ENCODE results near the gene SPHK1. TPM values are rescaled to one million over a fixed set of nuclear protein-coding genes. Genes with fewer than 3 reads are reported as not detected.
A peak's percentile ranks its signal among the peaks of the same experiment; 100 is the strongest.

The SPHK1 gene, protein sequence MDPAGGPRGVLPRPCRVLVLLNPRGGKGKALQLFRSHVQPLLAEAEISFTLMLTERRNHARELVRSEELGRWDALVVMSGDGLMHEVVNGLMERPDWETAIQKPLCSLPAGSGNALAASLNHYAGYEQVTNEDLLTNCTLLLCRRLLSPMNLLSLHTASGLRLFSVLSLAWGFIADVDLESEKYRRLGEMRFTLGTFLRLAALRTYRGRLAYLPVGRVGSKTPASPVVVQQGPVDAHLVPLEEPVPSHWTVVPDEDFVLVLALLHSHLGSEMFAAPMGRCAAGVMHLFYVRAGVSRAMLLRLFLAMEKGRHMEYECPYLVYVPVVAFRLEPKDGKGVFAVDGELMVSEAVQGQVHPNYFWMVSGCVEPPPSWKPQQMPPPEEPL
- total RNA-seq = 0.52 TPM
- polyA plus RNA-seq = under 1 TPM in 2 of 4 donors, not detected in 2; 0.09 to 0.12 TPM

DNA sequence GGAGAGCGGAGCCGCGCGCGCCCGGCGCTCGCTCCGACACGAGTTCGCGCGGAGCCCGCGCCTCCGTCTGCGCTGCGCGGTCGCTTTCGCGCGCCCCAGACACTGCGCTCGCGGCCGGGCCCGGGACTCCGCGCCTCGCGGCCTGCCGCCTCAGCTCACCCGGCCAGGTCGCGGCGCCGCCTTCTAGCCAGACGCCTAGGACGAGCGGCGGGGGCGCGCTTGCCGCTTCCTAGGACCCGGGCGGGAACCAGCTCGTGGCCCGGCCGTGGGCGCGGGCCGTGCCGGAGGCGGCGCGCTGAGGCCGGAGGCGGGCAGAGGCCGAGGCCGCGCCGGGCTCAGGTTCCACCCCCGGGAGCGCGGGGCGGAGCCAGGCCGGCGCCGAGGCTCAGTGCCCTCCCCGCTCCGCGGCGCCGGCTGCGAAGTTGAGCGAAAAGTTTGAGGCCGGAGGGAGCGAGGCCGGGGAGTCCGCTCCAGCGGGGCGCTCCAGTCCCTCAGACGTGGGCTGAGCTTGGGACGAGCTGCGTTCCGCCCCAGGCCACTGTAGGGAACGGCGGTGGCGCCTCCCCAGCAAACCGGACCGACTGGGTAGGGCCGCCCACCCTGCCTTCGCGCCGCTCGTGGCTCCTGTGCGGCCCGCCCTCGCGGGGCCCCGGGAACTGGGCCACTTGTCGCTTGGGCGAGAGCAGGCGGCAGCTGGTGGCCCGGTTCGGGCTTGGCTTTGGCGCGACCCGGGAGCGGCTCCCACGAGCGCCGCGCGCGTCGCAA lies at the start of gene SPHK1:
Gene SPHK1 (plus strand): TSS at position 388 of the 765 bp plus-strand sequence. CDS start 1,036 bp downstream, outside the sequence.
- Mint-ChIP-seq H3K27ac (peak within 1 kb of the TSS in 1 of 3 donors; percentile 23), H3K4me1 (peaks cover 0 to 12% (median 3%) of the 10 kb centered on the region in 4 donors), H3K9me3 (peaks cover 0 to 1% (median 0%) of the 10 kb centered on the region in 7 donors), H3K27me3 (peaks cover 14% of the 10 kb centered on the region), H3K36me3 (no peaks in the 10 kb centered on the region), H3K4me3 (peak within 1 kb of the TSS; percentile 86 to 92 (median 86))
- peak; percentile 23 to 75 (median 54) for DNase-seq
- Histone ChIP-seq H3K4me1 (ENCODE audit: control insufficient read depth, insufficient read depth, low read length, poor library complexity, severe bottlenecking) (peaks cover 36% of the 10 kb centered on the region), H3K36me3 (ENCODE audit: control insufficient read depth, insufficient read depth, low read length) (no peaks in the 10 kb centered on the region), H3K9me3 (ENCODE audit: control insufficient read depth in 2 of 2, low read length in 2 of 2) (no peaks in the 10 kb centered on the region), H3K4me3 (ENCODE audit: low read depth, low read length) (no peak within 1 kb of the TSS), H3K27me3 (ENCODE audit: control insufficient read depth, insufficient read depth, low read length) (no peaks in the 10 kb centered on the region), H3K27ac (ENCODE audit: insufficient read depth, low read length, poor library complexity, severe bottlenecking) (no peak within 1 kb of the TSS)
- peak; percentile 54 to 57 for ATAC-seq (ENCODE audit: low read depth in 2 of 2)

GRCh38 chr17:76335716-76336381 lies 48.6 kb upstream of the SPHK1 start:
- no peaks in the 10 kb centered on the region for H3K9me3 ChIP-seq (ENCODE audit: control insufficient read depth in 2 of 2, low read length in 2 of 2)
- no peak for DNase-seq
- no peaks in the 10 kb centered on the region for H3K4me1 ChIP-seq (ENCODE audit: control insufficient read depth, insufficient read depth, low read length, poor library complexity, severe bottlenecking)
- Mint-ChIP-seq H3K9me3 (no peaks in the 10 kb centered on the region), H3K4me3 (no peak overlapping the region), H3K27me3 (no peaks in the 10 kb centered on the region), H3K36me3 (peaks cover under 1% of the 10 kb centered on the region), H3K4me1 (peaks cover 0 to 8% (median 4%) of the 10 kb centered on the region in 4 donors), H3K27ac (no peak overlapping the region)
- peaks cover 12% of the 10 kb centered on the region for H3K36me3 ChIP-seq (ENCODE audit: control insufficient read depth, insufficient read depth, low read length)
- H3K27ac ChIP-seq (ENCODE audit: insufficient read depth, low read length, poor library complexity, severe bottlenecking) = no peak overlapping the region
- H3K4me3 ChIP-seq (ENCODE audit: low read depth, low read length) = no peak overlapping the region
- no peak for ATAC-seq (ENCODE audit: low read depth in 2 of 2)
- H3K27me3 ChIP-seq (ENCODE audit: control insufficient read depth, insufficient read depth, low read length) = no peaks in the 10 kb centered on the region

DNA sequence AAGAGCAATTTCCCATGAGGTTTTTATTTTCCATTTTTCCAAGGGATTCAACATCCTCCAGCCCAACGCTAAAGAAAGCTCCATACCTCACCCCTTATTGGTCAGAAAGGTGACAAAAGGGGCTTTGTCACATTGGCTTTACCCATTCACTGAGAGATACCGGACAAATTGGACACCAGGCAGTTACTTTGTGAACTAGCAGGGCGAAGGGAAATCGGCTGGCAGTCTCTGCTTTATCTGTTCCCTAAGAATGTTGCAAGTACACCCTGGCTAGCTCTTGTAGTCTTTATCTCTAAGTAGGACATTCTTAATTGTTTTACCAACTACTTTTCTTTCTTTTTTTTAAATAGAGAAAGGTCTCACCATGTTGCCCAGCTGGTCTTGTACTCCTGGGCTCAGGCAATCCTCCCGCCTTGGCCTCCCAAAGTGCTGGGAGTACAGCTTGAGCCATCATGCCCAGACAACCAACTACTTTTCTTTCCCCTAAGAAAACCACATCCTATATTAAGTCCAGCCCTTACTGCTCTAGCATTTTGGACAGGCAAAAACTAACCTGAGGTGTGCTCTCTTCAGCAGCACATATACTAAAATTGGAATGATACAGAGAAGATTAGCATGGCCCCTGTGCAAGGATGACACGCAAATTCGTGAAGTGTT lies 47.5 kb upstream of the SPHK1 start:
- ATAC-seq (ENCODE audit: low read depth in 2 of 2) (no peak), DNase-seq (no peak)
- Mint-ChIP-seq H3K4me3 (no peak overlapping the region), H3K27ac (no peak overlapping the region), H3K36me3 (peaks cover 7% of the 10 kb centered on the region), H3K4me1 (peaks cover 0 to 8% (median 2%) of the 10 kb centered on the region in 4 donors), H3K27me3 (no peaks in the 10 kb centered on the region), H3K9me3 (no peaks in the 10 kb centered on the region)
- Histone ChIP-seq H3K27ac (ENCODE audit: insufficient read depth, low read length, poor library complexity, severe bottlenecking) (no peak overlapping the region), H3K4me1 (ENCODE audit: control insufficient read depth, insufficient read depth, low read length, poor library complexity, severe bottlenecking) (no peaks in the 10 kb centered on the region), H3K9me3 (ENCODE audit: control insufficient read depth in 2 of 2, low read length in 2 of 2) (no peaks in the 10 kb centered on the region), H3K27me3 (ENCODE audit: control insufficient read depth, insufficient read depth, low read length) (no peaks in the 10 kb centered on the region), H3K36me3 (ENCODE audit: control insufficient read depth, insufficient read depth, low read length) (peaks cover 3% of the 10 kb centered on the region), H3K4me3 (ENCODE audit: low read depth, low read length) (no peak overlapping the region)

GRCh38 chr17:76337413-76337777 lies 47.0 kb upstream of the SPHK1 start:
- H3K27ac Mint-ChIP-seq = no peak overlapping the region
- ATAC-seq (ENCODE audit: low read depth in 2 of 2) = no peak

GRCh38 chr17:76341301-76341700 lies 43.1 kb upstream of the SPHK1 start:
- Mint-ChIP-seq H3K9me3 (no peaks in the 10 kb centered on the region), H3K27me3 (no peaks in the 10 kb centered on the region), H3K4me3 (no peak overlapping the region), H3K36me3 (peaks cover 23% of the 10 kb centered on the region), H3K4me1 (peaks cover 0 to 11% (median 2%) of the 10 kb centered on the region in 4 donors), H3K27ac (peak overlapping the region in 1 of 3 donors; percentile 42)
- no peaks in the 10 kb centered on the region for H3K9me3 ChIP-seq (ENCODE audit: control insufficient read depth in 2 of 2, low read length in 2 of 2)
- H3K4me3 ChIP-seq (ENCODE audit: low read depth, low read length) = no peak overlapping the region
- ATAC-seq (ENCODE audit: low read depth in 2 of 2) = no peak
- no peaks in the 10 kb centered on the region for H3K4me1 ChIP-seq (ENCODE audit: control insufficient read depth, insufficient read depth, low read length, poor library complexity, severe bottlenecking)
- peaks cover 19% of the 10 kb centered on the region for H3K36me3 ChIP-seq (ENCODE audit: control insufficient read depth, insufficient read depth, low read length)
- H3K27ac ChIP-seq (ENCODE audit: insufficient read depth, low read length, poor library complexity, severe bottlenecking) = no peak overlapping the region
- H3K27me3 ChIP-seq (ENCODE audit: control insufficient read depth, insufficient read depth, low read length) = no peaks in the 10 kb centered on the region
- no peak for DNase-seq

More at GRCh38 chr17:76337413-76337777, 47.0 kb upstream of the SPHK1 start:
- Mint-ChIP-seq H3K27me3 (no peaks in the 10 kb centered on the region), H3K36me3 (peaks cover 12% of the 10 kb centered on the region), H3K4me3 (no peak overlapping the region), H3K4me1 (peaks cover 0 to 10% (median 2%) of the 10 kb centered on the region in 4 donors), H3K9me3 (no peaks in the 10 kb centered on the region)
- peaks cover 4% of the 10 kb centered on the region for H3K36me3 ChIP-seq (ENCODE audit: control insufficient read depth, insufficient read depth, low read length)
- no peaks in the 10 kb centered on the region for H3K4me1 ChIP-seq (ENCODE audit: control insufficient read depth, insufficient read depth, low read length, poor library complexity, severe bottlenecking)
- no peaks in the 10 kb centered on the region for H3K9me3 ChIP-seq (ENCODE audit: control insufficient read depth in 2 of 2, low read length in 2 of 2)
- no peaks in the 10 kb centered on the region for H3K27me3 ChIP-seq (ENCODE audit: control insufficient read depth, insufficient read depth, low read length)
- DNase-seq = no peak
- no peak overlapping the region for H3K27ac ChIP-seq (ENCODE audit: insufficient read depth, low read length, poor library complexity, severe bottlenecking)
- H3K4me3 ChIP-seq (ENCODE audit: low read depth, low read length) = no peak overlapping the region

- no peaks in the 10 kb centered on the region for H3K9me3 ChIP-seq (ENCODE audit: control insufficient read depth in 2 of 2, low read length in 2 of 2)
- peaks cover 31% of the 10 kb centered on the region for H3K36me3 ChIP-seq (ENCODE audit: control insufficient read depth, insufficient read depth, low read length)
- Mint-ChIP-seq H3K4me1 (peaks cover 0 to 10% (median 2%) of the 10 kb centered on the region in 4 donors), H3K9me3 (no peaks in the 10 kb centered on the region), H3K27ac (peak overlapping the region in 1 of 3 donors; percentile 20), H3K4me3 (no peak overlapping the region), H3K27me3 (no peaks in the 10 kb centered on the region), H3K36me3 (peaks cover 35% of the 10 kb centered on the region)
- H3K27ac ChIP-seq (ENCODE audit: insufficient read depth, low read length, poor library complexity, severe bottlenecking) = no peak overlapping the region
- ATAC-seq (ENCODE audit: low read depth in 2 of 2) (no peak), DNase-seq (no peak)
- no peaks in the 10 kb centered on the region for H3K27me3 ChIP-seq (ENCODE audit: control insufficient read depth, insufficient read depth, low read length)
- no peak overlapping the region for H3K4me3 ChIP-seq (ENCODE audit: low read depth, low read length)
- no peaks in the 10 kb centered on the region for H3K4me1 ChIP-seq (ENCODE audit: control insufficient read depth, insufficient read depth, low read length, poor library complexity, severe bottlenecking)
These were observed 41.3 kb upstream of the SPHK1 start for GRCh38 chr17:76343106-76343505.

DNA sequence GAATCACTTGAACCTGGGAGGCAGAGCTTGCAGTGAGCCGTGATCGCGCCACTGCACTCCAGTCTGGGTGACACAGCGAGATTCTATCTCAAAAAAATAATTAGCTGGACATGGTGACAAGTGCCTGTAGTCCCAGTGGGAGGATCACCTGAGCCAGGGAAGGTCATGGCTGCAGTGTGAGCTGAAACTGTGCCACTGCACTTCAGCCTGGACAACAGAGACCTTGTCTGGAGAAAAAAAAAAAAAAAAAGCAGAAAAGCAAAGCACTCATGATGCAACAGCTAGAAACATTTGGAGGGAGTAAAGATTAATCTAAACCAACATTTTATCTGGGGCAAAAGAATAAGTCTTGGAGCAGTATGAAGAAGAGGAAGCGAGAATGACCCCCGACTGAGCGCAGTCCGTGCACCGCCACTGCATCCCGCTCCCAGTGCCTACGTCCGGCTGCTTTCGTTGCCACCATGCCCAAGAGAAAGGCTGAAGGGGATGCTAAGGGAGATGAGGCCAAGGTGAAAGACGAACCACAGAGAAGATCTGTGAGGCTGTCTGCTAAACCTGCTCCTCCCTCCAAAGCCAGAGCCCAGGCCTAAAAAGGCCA lies 38.9 kb upstream of the SPHK1 start:
- H3K9me3 ChIP-seq (ENCODE audit: control insufficient read depth in 2 of 2, low read length in 2 of 2) = no peaks in the 10 kb centered on the region
- no peaks in the 10 kb centered on the region for H3K27me3 Mint-ChIP-seq
- H3K4me3 Mint-ChIP-seq = peak overlapping the region in 1 of 4 donors; percentile 61
- no peak overlapping the region for H3K4me3 ChIP-seq (ENCODE audit: low read depth, low read length)
- peak overlapping the region in 1 of 3 donors; percentile 54 for H3K27ac Mint-ChIP-seq
- peaks cover 0 to 5% (median under 1%) of the 10 kb centered on the region in 4 donors for H3K4me1 Mint-ChIP-seq
- H3K27ac ChIP-seq (ENCODE audit: insufficient read depth, low read length, poor library complexity, severe bottlenecking) = no peak overlapping the region
- no peaks in the 10 kb centered on the region for H3K4me1 ChIP-seq (ENCODE audit: control insufficient read depth, insufficient read depth, low read length, poor library complexity, severe bottlenecking)
- H3K36me3 ChIP-seq (ENCODE audit: control insufficient read depth, insufficient read depth, low read length) = peaks cover 31% of the 10 kb centered on the region
- H3K27me3 ChIP-seq (ENCODE audit: control insufficient read depth, insufficient read depth, low read length) = no peaks in the 10 kb centered on the region
- no peaks in the 10 kb centered on the region for H3K9me3 Mint-ChIP-seq
- ATAC-seq (ENCODE audit: low read depth in 2 of 2) = no peak
- H3K36me3 Mint-ChIP-seq = peaks cover 35% of the 10 kb centered on the region
- no peak for DNase-seq
